H9 (cell line): ENCODE data around the gene SNX11. TPM values are rescaled to one million over a fixed set of nuclear protein-coding genes. Genes with fewer than 3 reads are reported as not detected.

Experiments used
- DNase-seq: peaks from one replicate; pipeline ENCODE4 v3.0.0-alpha.2; 2017
- H2AFZ ChIP-seq: one replicate; pipeline ENCODE4 v1.6.1; 2013; ENCODE audit warnings: mild to moderate bottlenecking, low read length, control low read depth, moderate library complexity
- H2AK5ac ChIP-seq: 2 replicates; pipeline ENCODE4 v1.6.1; 2013; ENCODE audit warnings: low read length, control low read depth, mixed read lengths; ENCODE audit not compliant: insufficient read length
- H2BK120ac ChIP-seq: one replicate; pipeline ENCODE4 v1.6.1; 2013; ENCODE audit warnings: low read depth, mild to moderate bottlenecking, low read length, control low read depth, inconsistent platforms; ENCODE audit not compliant: poor library complexity, severe bottlenecking
- H2BK12ac ChIP-seq: 2 replicates; pipeline ENCODE4 v1.6.1; 2013; ENCODE audit warnings: low read length, control low read depth, mixed read lengths, low read depth; ENCODE audit not compliant: insufficient read length
- H2BK15ac ChIP-seq: 2 replicates; pipeline ENCODE4 v1.6.1; 2013; ENCODE audit warnings: low read depth, low read length, control low read depth
- H2BK20ac ChIP-seq: one replicate; pipeline ENCODE4 v1.6.1; 2013; ENCODE audit warnings: low read depth, mild to moderate bottlenecking, low read length, control low read depth, inconsistent platforms; ENCODE audit not compliant: poor library complexity, severe bottlenecking
- H2BK5ac ChIP-seq: 2 replicates; pipeline ENCODE4 v1.6.1; 2013; ENCODE audit warnings: low read length, control low read depth, mixed read lengths; ENCODE audit not compliant: insufficient read length
- H3K14ac ChIP-seq: 2 replicates; pipeline ENCODE4 v1.6.1; 2013; ENCODE audit warnings: low read length, control low read depth; ENCODE audit not compliant: insufficient read depth
- H3K18ac ChIP-seq: 2 replicates; pipeline ENCODE4 v1.6.1; 2013; ENCODE audit warnings: low read depth, mild to moderate bottlenecking, mixed read lengths, low read length, control low read depth; ENCODE audit not compliant: insufficient read length
- H3K23ac ChIP-seq: 2 replicates; pipeline ENCODE4 v1.6.1; 2013; ENCODE audit warnings: low read length, control low read depth, mixed read lengths, low read depth; ENCODE audit not compliant: insufficient read length
- H3K23me2 ChIP-seq: 2 replicates; pipeline ENCODE4 v1.6.1; 2013; ENCODE audit warnings: low read depth, mild to moderate bottlenecking, mixed read lengths, low read length, control low read depth; ENCODE audit not compliant: insufficient read length, poor library complexity, severe bottlenecking
- H3K27ac ChIP-seq: 2 replicates; pipeline ENCODE4 v1.5.1; 2013; ENCODE audit warnings: low read length, control low read depth, mixed read lengths, low read depth; ENCODE audit not compliant: insufficient read length
- H3K27me3 ChIP-seq: 2 replicates; pipeline ENCODE4 v1.6.1; 2013; ENCODE audit warnings: low read length, control low read depth, inconsistent platforms; ENCODE audit not compliant: insufficient read depth
- H3K4ac ChIP-seq: 2 replicates; pipeline ENCODE4 v1.6.1; 2013; ENCODE audit warnings: low read depth, mild to moderate bottlenecking, control low read depth, inconsistent platforms, low read length, moderate library complexity
- H3K4me1 ChIP-seq: 2 replicates; pipeline ENCODE4 v1.6.1; 2013; ENCODE audit warnings: low read length, control low read depth, inconsistent platforms; ENCODE audit not compliant: insufficient read depth
- H3K4me2 ChIP-seq: 2 replicates; pipeline ENCODE4 v1.6.1; 2013; ENCODE audit warnings: low read length, control low read depth, mixed read lengths; ENCODE audit not compliant: insufficient read length, insufficient read depth
- H3K56ac ChIP-seq: 2 replicates; pipeline ENCODE4 v1.6.1; 2013; ENCODE audit warnings: low read depth, mild to moderate bottlenecking, mixed read lengths, low read length, control low read depth; ENCODE audit not compliant: insufficient read length
- H3K79me1 ChIP-seq: 2 replicates; pipeline ENCODE4 v1.6.1; 2013; ENCODE audit warnings: low read depth, mild to moderate bottlenecking, moderate library complexity, low read length, control low read depth, inconsistent platforms; ENCODE audit not compliant: insufficient read depth, poor library complexity, severe bottlenecking
- H3K79me2 ChIP-seq: 2 replicates; pipeline ENCODE4 v1.6.1; 2013; ENCODE audit warnings: low read length, control low read depth, inconsistent platforms; ENCODE audit not compliant: insufficient read depth
- H3K9ac ChIP-seq: 2 replicates; pipeline ENCODE4 v1.6.1; 2013; ENCODE audit warnings: low read length, control low read depth, mixed read lengths; ENCODE audit not compliant: insufficient read length; ENCODE audit errors: extremely low read depth
- H3K9me3 ChIP-seq: one replicate; pipeline ENCODE4 v1.6.1; 2013; ENCODE audit warnings: low read depth, low read length, inconsistent platforms; ENCODE audit not compliant: control insufficient read depth
- H3T11ph ChIP-seq: one replicate; pipeline ENCODE4 v1.6.1; 2013; ENCODE audit warnings: mild to moderate bottlenecking, low read length, control low read depth, inconsistent platforms
- H4K20me1 ChIP-seq: one replicate; pipeline ENCODE4 v1.6.1; 2013; ENCODE audit not compliant: control insufficient read depth, insufficient read length, insufficient read depth
- H4K5ac ChIP-seq: 2 replicates; pipeline ENCODE4 v1.6.1; 2013; ENCODE audit warnings: low read depth, mild to moderate bottlenecking, mixed read lengths, low read length, control low read depth; ENCODE audit not compliant: insufficient read length
- H4K8ac ChIP-seq: replicated peaks from 2 replicates; pipeline ENCODE4 v1.6.1; 2013; ENCODE audit warnings: low read length, control low read depth, mixed read lengths, low read depth; ENCODE audit not compliant: insufficient read length
- H4K91ac ChIP-seq: 2 replicates; pipeline ENCODE4 v1.6.1; 2013; ENCODE audit warnings: low read depth, mild to moderate bottlenecking, moderate library complexity, mixed read lengths, low read length, control low read depth; ENCODE audit not compliant: insufficient read length
- H3K27ac Mint-ChIP-seq, 3 experiments: 2 replicates in 2 of 3; 3 replicates in 1 of 3; pipeline ENCODE4 v1.8.0; 2020 to 2021; ENCODE audit warnings: mixed read lengths in 3 of 3, mild to moderate bottlenecking in 1 of 3, moderate library complexity in 1 of 3
- H3K27me3 Mint-ChIP-seq: 2 replicates; pipeline ENCODE4 v1.8.0; 2021; ENCODE audit warnings: low read depth, mild to moderate bottlenecking, moderate library complexity, mixed read lengths
- H3K36me3 Mint-ChIP-seq, 3 experiments: 2 replicates in 2 of 3; 3 replicates in 1 of 3; pipeline ENCODE4 v1.8.0; 2020 to 2021; ENCODE audit warnings: low read depth in 3 of 3, mixed read lengths in 3 of 3; ENCODE audit not compliant: insufficient read depth in 1 of 3
- H3K4me1 Mint-ChIP-seq, 2 experiments: 2 replicates each; pipeline ENCODE4 v1.8.0; 2020; ENCODE audit warnings: mixed read lengths in 2 of 2
- H3K4me3 Mint-ChIP-seq, 2 experiments: 2 replicates in 1 of 2; 3 replicates in 1 of 2; pipeline ENCODE4 v1.8.0; 2020 to 2021; ENCODE audit warnings: mild to moderate bottlenecking in 2 of 2, mixed read lengths in 2 of 2, moderate library complexity in 1 of 2
- H3K9me3 Mint-ChIP-seq, 2 experiments: 2 replicates in 1 of 2; 3 replicates in 1 of 2; pipeline ENCODE4 v1.8.0; 2020; ENCODE audit warnings: mild to moderate bottlenecking in 2 of 2, mixed read lengths in 2 of 2, moderate library complexity in 1 of 2
- CTCF ChIP-seq: fragments of 200-600 bp; sonication (generic); conservative IDR thresholded peaks from 3 replicates; pipeline ENCODE4 v1.8.0; 2021; ENCODE audit warnings: antibody characterized with exemption, mild to moderate bottlenecking
- WGBS: extraction: QIAGEN DNeasy Blood & Tissue Kit; methylation state at CpG from one replicate; pipeline ENCODE4 v1.1.7; 2013; ENCODE audit warnings: missing lambda C conversion rate, low lambda C conversion rate, mixed read lengths; ENCODE audit not compliant: insufficient read length; ENCODE audit errors: extremely low coverage; 5-methylcytosine and 5-hydroxymethylcytosine counted together
- total RNA-seq: library from RNA; stranded (reverse); gene quantifications from 2 replicates; pipeline ENCODE4 v1.2.1, GENCODE V29; 2021

Gene SNX11
- total RNA-seq, 1 experiment from 2014 or later = 20.0 TPM

GRCh38 chr17:48143629-48144028 is 36.1 kb downstream of the SNX11 start:
- H3K27me3 ChIP-seq = no peaks in the 10 kb centered on the region
- H3K27me3 Mint-ChIP-seq = peaks cover 22% of the 10 kb centered on the region
- no peak overlapping the region for H2BK120ac ChIP-seq

More at GRCh38 chr17:48143629-48144028, 36.1 kb downstream of the SNX11 start:
- no peaks in the 10 kb centered on the region for H3K4me1 ChIP-seq
- no peaks in the 10 kb centered on the region for H3K79me2 ChIP-seq
- H4K5ac ChIP-seq = no peak overlapping the region
- H4K91ac ChIP-seq = no peak overlapping the region
- H2BK5ac ChIP-seq = no peak overlapping the region
- no peak overlapping the region for H2AK5ac ChIP-seq
- no peak overlapping the region for H2BK12ac ChIP-seq
- H3K9ac ChIP-seq = no peak overlapping the region
- no peak overlapping the region for H2BK20ac ChIP-seq
- Mint-ChIP-seq H3K4me3 (no peak overlapping the region), H3K4me1 (peaks cover 6 to 15% of the 10 kb centered on the region in 2 experiments), H3K9me3 (no peaks in the 10 kb centered on the region), H3K36me3 (no peaks in the 10 kb centered on the region), H3K27ac (no peak overlapping the region)
- no peaks in the 10 kb centered on the region for H3K9me3 ChIP-seq
- H3K4me2 ChIP-seq = no peak overlapping the region
- H3K18ac ChIP-seq = no peak overlapping the region
- H3T11ph ChIP-seq = no peak overlapping the region
- H3K23me2 ChIP-seq = no peaks in the 10 kb centered on the region
- no peak overlapping the region for H3K4ac ChIP-seq
- H4K20me1 ChIP-seq = no peaks in the 10 kb centered on the region
- H2AFZ ChIP-seq = no peak overlapping the region
- no peaks in the 10 kb centered on the region for H3K79me1 ChIP-seq
- TF ChIP-seq CTCF = peak; percentile 36; the same call in 1 of the 3 replicates
- no peak overlapping the region for H4K8ac ChIP-seq
- H3K23ac ChIP-seq = no peak overlapping the region
- no peak for DNase-seq
- H3K14ac ChIP-seq = no peak overlapping the region
- H2BK15ac ChIP-seq = no peak overlapping the region
- no peak overlapping the region for H3K56ac ChIP-seq
- no peak overlapping the region for H3K27ac ChIP-seq
- WGBS = no CpG with 5 or more reads among the region's 6 CpGs
